HL-60/S4 treated with phorbol 12-myristate 13-acetate at 8.2 ng/mL for 4 days and 3 days (cell line): Measurements from ENCODE around the gene OBSCN.

Experiments used
- in situ Hi-C: fragments of 300-500 bp; cut with MboI; formaldehyde crosslinking; loops from 2 replicates; pipeline ENCODE4 v1.15.0; 2022; ENCODE audit warnings: low sequenced_read_pairs

OBSCN gene

DNA sequence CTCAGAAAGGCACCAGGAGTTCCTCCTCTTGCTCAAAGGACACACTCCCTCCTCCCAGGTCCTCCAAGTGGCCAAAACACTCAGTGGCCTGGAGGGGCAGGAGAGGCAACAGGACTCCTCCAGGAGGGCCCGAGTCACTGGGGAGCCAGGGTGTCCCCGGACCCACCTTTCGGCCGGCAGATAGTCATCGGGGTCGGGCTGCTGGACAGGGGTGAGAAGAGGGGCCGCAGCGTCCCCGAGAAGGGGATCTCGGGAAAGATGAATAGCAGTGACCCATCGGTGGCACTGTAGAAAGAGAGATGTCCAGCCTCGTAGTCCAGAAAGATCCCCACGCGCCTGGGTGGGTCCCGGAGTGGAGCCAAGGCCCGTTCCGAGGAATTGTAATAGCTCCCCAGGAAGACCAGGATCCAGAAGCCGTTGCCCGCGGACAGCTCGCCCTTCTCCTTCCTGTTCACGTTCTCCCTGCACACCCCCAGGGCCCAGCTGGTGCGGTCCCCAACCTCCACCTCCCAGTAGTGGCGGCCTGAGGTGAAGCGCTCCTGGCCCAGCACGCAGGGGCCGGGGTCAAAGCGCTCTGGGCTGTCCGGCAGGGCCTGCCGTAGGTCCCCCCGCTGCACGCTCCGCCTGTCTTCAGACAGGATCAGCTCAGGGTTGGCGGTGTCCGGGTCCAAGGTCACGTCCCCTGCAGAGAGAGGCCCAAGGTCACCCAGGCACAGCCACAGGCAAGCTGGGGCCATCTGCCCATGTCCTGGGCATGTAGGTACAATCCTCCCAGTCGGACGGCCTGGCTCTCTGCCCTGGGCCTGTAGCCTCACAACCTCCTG lies 186.9 kb downstream of the OBSCN start:
- in situ Hi-C loops: no loop called here

- in situ Hi-C loops: no loop called here
Observed at GRCh38 chr1:228396770-228397662, 189.2 kb downstream of the OBSCN start.

DNA sequence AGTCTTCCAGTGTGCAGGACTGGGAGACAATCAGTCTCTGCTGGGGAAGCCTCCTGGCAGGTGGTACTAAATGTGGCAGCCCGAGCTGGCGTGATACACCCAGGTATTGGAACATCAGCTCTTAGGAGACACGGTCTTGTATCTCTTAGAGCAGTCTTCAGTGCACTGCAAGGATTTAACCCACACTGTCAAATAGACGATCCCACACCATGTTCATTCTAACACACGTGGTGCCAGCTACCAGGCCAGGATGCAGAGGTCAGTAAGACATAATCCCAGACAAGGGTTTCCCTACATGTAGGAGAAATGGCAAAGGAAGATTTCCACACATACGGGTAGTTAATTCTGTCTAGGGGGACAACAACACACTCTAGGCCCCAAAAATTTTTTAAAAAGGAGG lies 190.1 kb downstream of the OBSCN start:
- in situ Hi-C loops: no loop called here

- in situ Hi-C loops: no loop called here
Observed at GRCh38 chr1:228398741-228399461, 191.1 kb downstream of the OBSCN start.

DNA sequence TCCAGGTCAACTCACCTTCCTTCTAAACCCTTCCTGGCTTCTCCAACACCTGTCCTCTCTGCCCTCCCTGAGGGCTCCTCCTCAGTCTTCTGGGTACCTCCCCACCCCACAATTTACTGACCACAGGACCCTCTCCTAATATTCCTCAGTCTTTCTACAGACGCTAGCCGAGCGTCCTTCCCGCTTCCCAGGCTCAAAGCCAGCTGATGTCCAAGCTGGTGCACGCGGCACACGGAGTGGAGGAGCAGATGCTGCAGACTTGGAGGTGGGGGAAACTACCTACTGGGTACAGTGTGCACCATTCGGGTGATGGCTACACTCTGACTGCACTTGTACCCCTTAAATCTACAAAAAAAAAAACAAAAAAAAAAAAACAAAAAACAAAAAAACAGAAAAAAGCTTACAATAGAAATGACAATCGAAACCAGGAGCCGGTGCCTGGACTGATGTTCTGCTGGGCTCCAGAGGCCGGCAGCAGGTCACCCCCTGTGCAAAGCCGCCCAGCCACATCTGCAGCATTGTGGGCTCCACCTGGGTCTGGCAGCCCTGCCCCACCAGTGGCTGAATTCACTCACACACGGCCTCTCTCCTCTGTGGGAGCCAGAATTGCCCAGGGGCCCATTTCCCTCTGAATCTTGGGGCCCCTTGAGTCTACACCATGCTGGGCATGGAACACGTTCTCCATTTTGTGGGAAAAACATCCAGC lies 191.8 kb downstream of the OBSCN start:
- in situ Hi-C loops: no loop called here

GRCh38 chr1:228400237-228400651 lies 192.4 kb downstream of the OBSCN start:
- in situ Hi-C loops: no loop called here

DNA sequence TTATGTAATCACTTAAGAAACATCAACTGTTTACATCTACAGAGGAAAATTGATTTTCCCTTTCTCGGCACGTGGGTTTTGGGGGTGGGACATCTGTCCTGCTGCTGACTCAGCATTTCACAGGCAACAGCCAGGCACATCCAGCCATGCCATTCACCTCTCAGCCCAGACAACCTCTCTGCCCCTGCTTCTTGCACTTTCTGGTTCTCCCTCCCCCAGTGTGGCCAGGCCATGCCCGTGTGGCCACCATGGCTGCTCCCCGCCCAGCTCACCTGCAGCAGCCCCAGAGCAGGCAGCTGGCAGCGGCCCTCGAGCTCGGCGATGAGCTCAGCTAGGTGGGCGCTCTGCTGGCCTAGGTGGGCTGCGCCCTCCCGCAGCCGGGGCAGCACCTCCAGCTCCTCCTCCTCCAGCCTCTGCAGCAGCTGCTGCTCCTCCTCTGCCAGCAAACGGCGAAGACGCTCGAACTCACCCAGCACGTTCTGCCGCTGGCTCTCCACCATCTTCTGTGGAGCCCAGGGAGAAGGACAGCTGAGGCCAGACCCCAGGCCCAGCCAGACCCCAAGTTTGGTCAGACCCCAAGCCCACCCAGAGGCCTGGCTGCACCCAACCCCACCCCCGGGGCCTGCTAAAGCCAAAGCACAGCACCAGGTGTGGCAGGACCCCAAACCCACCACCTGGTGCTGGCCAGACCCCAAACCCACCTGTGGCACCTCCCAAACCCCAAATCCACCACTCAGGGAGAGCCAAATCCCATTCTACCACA lies 193.0 kb downstream of the OBSCN start:
- in situ Hi-C loops: no loop called here

- in situ Hi-C loops: no loop called here
Observed at GRCh38 chr1:228401782-228402640, 194.2 kb downstream of the OBSCN start.

GRCh38 chr1:228402641-228403025 lies 194.8 kb downstream of the OBSCN start:
- in situ Hi-C loops: no loop called here

DNA sequence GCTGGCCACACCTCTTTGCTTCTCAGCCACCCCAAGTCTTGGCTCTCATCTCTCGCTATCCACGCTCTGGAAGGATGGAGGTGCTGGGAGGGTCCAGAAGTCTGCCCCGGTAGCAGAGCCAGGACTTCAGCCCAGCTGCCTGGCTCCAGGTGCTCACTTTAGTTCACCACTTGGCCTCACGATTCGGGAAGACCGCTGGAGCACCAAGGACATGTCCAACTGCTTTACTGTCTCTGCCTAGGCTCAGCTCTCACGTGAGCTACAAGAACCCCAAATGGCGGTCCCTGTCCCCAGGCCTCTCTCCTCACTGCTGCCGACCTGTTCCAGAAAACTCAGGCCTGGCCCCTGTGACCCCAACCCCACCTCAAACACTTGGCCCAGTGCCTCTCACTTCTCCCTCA lies 195.4 kb downstream of the OBSCN start:
- in situ Hi-C loops: no loop called here

GRCh38 chr1:228404107-228404720 lies 196.4 kb downstream of the OBSCN start:
- in situ Hi-C loops: no loop called here

- in situ Hi-C loops: no loop called here
Observed at GRCh38 chr1:228405200-228405978, 197.5 kb downstream of the OBSCN start.

GRCh38 chr1:228405979-228406228 lies 198.1 kb downstream of the OBSCN start:
- in situ Hi-C loops: no loop called here

- in situ Hi-C loops: no loop called here
Observed at GRCh38 chr1:228407106-228408040, 199.5 kb downstream of the OBSCN start.

DNA sequence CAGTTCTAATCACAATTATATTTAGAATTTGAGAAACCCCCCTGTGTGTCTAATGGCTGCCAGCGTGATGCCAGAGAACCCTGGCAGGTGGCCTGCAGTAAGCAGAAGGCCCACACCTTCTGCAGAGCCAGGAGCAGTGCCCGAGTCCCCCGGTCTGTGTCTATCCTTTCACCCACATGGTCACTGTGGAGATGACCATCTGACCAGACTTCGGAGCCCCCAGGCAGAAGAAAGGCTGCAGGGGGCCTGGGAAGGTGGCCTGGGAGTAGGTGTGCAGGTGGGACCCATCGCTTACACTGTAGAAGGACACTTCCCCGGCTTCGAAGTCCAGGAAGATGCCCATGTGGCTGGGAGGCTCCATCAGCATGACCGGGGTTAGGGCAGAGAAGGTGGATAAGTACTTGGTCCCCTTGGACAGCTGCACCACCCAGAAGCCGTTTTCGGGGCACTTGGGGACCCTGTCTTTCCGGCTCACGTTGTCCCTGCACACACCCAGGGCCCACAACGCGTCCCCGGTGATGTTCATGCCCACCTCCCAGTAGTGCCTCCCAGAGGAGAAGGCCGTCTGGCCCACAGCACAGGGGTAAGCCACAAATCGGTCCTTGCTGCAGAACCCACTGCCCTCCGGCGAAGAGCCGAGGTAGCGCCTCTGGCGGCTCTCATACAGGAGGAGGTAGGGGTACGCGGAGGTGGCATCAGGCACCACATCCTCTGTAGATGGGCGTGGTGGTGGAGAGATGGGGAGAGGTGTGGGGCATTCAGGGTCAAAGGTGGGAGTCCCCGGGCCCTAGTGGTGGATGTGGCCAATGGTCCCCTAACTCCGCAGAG lies 200.4 kb downstream of the OBSCN start:
- in situ Hi-C loops: no loop called here
